ENCODE measurements around the gene SPOPL.
"Not testable (repeated sequence)": the region's sequence is repeated elsewhere in the genome, so short reads cannot be mapped to it uniquely, and the experiment has no call there.

Gene SPOPL

DNA sequence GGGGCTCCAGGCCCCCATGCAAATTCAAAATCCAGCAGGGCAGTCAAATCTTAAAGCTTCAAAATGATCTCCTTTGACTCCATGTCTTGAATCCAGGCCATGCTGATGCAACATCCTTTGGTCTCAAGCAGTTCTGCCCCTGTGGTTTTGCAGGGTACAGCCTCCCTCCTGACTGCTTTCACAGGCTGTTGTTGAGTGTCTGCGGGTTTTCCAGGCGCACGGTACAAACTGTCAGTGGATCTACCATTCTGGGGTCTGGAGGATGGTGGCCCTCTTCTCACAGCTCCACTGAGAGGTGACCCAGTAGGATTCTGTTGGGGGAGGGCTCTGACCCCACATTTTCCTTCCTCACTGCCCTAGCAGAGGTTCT lies 22.1 kb downstream of the SPOPL start:
- not testable (repeated sequence) for DNase-seq (ENCODE audit: low read depth in 3 of 3)

DNA sequence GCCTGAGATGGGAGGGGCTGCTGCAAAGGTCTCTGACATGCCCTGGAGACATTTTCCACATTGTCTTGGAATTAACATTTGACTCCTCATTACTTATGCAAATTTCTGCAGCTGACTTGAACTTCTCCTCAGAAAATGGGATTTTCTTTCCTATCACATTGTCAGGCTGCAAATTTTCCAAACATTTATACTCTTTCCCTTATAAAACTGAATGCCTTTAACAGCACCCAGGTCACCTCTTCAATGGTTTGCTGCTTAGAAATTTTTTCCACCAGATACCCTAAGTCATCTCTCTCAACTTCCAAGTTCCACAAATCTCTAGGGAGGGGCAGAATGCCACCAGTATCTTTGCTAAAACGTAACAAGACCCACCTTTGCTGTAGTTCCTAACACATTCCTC lies 22.8 kb downstream of the SPOPL start:
- not testable (repeated sequence) for DNase-seq (ENCODE audit: low read depth in 3 of 3)

DNA sequence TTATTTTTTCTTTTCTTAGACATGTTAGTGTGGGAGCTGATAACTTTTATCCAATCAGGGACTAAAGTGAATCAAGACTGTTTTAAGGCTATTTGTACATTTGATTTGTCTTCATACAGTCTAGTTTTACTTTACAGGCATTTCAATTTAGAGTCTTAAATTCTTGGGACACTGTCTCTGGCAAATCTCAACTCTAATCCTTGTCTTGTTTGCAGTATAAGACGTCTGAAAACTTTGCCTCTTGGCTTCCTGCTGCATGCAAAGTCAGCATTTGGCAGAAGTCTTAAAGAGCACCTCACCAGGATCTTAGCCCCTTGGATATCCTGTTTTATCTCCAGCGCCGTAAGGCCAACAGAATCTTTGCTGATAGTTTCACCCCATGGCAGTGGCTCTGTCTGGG lies 30.3 kb downstream of the SPOPL start:
- DNase-seq (ENCODE audit: low read depth in 3 of 3) = no peak

DNA sequence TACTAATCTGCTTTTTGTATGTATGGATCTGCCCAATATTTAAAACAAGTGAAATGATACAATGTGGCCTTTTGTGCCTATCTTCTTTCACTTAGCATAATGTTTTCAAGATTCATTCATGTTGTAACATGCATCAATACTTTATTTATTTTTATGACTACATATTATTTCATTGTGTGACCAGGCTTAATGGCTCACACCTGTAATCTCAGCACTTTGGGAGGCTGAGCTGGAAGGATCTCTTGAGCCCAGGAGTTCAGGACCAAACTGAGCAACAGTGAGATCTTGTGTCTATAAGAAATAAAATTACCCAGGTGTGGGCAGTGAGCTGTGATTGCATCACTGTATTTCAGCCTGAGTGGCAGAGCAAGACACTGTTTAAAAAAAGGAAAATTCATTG lies 33.2 kb downstream of the SPOPL start:
- no peak for DNase-seq (ENCODE audit: low read depth in 3 of 3)

DNA sequence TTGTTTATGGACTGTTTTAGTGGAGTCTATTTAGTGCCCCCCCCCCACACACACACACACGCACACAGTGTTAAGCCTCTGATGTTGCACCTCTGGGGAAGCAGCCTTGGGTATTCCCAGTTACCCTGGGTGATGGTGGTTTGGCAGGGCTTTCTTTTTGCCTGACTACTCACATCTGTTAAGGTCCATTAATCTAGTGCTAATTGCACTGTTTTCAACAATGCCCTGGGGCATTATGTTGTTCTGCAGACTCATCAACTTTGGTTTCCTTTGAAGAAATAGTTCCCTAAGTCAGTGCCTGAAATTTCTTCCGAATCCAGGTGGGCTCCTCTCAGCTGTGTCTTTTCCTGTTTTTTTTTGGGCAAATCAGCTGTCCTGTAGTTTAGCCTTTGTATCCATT lies 34.7 kb downstream of the SPOPL start:
- DNase-seq (ENCODE audit: low read depth in 3 of 3) = no peak

DNA sequence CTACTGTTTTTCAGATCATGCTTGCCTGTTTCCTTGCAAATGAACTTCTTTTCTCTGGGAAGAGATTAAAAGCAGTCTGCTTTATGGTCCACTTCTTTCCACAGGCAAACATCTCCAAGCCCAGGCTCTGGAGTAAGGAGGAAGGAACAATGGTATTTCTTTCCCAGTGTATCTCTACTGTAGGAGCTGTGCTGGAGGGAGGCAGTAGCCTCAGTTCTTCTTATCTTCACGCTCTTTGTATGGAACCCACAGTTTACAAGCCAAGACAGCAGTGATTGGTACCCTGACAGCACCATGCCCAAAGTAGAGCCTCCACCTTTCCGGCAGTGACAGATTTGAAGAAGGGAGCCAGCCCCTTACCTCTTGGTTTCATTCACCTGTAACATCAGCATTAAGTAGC lies 35.2 kb downstream of the SPOPL start:
- no peak for DNase-seq (ENCODE audit: low read depth in 3 of 3)

DNA sequence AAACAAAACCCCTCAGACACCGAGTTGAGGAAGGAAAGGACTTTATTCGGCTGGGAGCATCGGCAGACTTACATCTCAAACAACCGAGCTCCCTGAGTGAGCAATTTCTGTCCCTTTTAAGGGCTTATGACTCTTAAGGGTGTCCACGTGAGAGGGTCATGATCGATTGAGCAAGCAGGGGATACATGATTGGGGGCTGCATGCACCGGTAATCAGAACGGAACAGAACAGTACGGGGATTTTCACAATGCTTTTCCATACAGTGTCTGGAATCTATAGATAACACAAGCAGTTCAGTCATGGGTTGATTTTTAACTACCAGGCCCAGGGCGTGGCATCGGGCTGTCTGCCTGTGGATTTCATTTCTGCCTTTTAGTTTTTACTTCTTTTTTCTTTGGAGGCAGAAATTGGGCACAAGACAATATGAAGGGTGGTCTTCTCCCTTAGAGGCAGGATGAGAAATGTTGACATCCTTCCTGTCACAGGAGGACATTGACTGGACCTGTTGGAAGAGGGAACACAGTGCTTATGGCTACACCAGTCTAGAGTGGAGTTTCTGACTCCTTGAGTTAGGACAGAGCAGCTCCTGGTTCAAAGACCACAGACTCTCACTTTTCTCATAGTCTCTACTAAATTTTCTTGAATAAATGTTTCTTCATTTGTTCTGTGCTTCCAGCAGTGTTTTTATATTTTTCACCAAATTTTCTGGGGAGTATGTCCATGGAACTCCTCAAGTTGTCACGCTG lies 35.8 kb downstream of the SPOPL start:
- no peak for DNase-seq (ENCODE audit: low read depth in 3 of 3)

DNA sequence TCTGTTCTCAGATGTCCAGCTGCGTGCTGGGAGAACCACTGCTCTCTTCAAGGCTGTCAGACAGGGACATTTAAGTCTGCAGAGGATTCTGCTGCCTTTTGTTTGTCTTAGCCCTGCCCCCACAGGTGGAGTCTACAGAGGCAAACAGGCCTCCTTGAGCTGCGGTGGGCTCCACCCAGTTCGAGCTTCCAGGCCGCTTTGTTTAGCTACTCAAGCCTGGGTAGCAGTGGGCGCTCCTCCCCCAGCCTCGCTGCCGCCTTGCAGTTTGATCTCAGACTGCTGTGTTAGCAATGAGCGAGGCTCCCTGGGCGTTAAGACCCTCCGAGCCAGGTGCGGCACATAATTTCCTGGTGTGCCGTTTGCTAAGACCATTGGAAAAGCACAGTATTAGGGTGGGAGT lies 42.6 kb downstream of the SPOPL start:
- DNase-seq (ENCODE audit: low read depth in 3 of 3) = not testable (repeated sequence)

DNA sequence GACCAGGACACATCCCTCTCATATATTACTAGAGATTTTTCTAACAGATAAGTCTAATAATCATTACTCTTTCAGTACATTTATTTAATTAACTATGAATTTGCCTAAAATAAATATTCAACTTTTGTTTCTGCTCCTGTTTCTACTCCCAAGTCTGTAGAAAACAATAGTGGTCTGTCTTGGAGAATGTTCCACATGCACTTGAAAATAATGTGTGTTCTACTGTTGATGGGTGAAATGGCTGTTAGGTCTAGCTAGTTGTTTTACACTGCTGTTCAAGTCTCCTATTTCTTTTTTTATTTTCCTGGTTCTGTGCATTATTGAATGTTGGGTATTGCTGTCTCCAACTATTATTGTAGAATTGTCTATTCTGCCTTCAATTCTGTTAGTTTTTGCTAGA lies 47.2 kb downstream of the SPOPL start:
- no peak for DNase-seq (ENCODE audit: low read depth in 3 of 3)

DNA sequence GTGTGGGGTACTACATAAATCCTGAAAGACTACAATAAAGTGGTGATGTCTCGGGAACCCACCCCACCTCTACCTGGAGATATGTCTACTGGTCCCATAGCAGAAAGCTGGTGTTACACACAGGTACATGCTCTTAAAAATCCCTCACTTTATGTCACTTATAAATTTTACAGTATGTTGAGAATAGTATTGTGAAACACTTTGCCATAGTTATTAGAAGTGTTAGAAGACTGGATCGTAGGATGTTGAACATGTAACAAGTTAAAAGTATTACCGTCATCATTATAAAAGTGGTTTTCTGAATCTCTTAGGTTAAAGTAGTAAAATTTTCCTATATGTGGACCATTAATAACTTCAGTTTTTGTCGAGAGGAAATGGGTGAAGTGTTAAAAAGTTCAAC lies 48.6 kb downstream of the SPOPL start:
- DNase-seq (ENCODE audit: low read depth in 3 of 3) = no peak

DNA sequence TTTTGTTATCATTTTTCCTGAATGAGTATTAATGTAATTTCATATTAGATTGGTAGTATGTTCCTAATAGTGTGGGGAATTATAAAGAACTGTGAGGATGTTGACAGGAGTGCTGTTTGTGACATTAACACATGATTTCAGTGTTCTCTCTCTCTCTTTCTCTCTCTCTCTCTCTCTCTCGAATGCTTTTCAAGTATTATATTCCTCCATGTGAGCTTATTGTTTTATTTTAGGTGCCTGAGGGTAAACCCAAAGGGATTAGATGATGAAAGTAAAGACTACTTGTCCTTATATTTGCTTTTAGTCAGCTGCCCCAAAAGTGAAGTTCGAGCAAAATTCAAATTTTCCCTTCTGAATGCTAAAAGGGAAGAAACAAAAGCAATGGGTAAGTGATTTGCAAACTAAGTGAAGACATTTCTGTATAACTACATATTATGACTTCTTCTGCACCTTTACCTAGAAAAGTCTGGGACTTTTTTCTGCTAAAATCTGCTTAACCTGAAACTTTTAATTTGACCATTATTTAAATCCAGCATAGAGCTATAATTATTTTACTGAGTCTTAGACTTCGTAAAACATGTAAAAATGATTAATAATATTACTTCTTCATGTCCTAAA lies 49.2 kb downstream of the SPOPL start:
- DNase-seq (ENCODE audit: low read depth in 3 of 3) = no peak

DNA sequence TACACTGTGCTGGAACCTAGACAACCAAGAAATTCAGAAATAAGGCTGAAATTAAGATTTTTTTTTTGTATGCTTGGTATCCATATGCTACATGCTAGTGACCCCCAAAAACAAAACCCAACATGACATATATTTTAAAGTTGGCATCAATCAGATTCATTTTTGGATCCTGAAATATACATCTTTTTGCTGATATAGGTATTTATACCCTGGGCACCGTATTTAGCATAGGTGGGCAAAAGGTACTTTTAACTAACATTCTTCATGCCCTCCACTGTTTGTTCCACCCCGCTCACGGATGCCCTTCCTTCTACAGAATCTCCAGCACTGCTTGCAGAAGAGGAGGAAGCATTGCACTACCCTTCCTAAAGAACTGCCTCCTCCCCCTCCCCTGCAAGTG lies 52.6 kb downstream of the SPOPL start:
- no peak for DNase-seq (ENCODE audit: low read depth in 3 of 3)

DNA sequence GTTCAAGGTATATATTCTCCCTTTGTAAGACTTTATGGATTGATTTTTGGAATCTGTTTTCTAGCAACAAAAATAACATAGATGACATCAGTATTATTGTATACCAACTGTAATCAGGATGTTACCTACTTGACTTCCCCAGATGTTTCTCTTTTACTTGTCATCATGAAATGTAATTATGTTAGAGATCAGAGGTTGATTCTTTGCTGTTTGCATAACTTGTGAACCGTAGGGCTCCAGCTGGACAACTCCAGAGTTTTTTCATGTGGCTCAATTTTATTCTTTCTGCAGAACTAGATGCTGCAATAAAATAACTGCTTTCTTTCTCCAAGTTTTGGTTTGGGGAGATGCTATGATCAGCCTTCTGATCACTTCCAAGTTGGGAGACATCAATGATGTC lies 58.1 kb downstream of the SPOPL start:
- DNase-seq (ENCODE audit: low read depth in 3 of 3) = no peak

DNA sequence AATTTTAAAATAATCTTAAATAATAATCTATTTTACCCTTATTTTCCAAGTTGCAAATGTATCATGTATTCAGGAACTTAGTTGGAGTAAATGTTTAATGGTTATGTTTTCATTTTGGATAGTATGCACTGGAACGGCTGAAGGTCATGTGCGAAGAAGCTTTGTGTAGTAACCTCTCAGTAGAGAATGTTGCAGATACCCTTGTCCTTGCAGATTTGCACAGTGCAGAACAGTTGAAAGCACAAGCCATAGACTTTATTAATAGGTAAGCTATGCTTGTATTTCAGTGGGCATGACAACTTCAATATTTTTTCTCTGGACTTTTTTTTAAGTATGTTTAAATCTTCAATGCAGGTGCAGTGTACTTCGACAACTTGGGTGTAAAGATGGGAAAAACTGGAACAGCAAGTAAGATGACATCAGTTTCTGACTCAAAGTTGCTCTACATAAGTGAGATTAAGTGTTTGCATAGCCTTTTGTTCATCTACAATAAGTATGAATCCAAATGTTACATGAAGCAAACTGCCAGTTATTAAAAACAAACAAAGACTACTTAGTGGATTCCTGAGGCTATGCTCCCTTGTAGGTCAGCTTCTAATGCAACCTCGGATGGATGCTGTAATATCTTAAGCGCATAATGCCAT lies 63.1 kb downstream of the SPOPL start:
- DNase-seq (ENCODE audit: low read depth in 3 of 3) = no peak

DNA sequence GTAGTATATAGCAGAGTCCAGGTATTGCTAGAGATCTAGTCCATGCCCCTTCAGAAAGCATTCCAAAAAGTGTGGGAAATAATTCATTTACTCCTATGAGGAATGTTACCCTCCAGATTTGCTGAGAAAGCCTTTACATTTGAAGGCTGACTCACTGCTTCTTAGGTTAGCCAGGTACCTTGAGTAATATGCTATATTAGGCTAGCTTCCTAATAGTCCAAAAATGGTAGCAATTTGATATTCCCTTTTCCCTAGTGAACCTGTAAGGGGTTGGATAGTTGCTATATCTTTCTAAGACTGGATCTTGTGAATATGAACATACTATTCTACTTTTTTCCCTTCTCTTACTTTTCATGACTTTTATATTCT lies 63.6 kb downstream of the SPOPL start:
- no peak for DNase-seq (ENCODE audit: low read depth in 3 of 3)

DNA sequence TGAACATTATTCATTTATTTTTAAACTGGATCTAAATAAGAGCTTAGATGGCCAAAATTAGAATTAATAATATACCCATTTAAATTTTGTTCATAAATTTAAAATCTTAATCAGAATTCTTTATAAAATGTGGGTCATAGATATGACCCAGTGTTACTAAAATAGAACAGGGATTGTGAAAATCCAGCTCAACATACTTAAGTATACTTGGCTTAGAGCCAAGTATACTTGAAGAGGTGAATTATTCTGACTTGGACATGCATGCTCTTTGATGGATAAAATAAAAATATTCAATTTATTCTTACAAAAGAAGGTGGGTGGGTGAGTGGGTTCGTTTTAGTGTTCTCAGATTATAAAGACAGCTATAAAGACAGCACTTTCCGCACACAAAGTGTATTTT lies 70.7 kb downstream of the SPOPL start:
- no peak for DNase-seq (ENCODE audit: low read depth in 3 of 3)

DNA sequence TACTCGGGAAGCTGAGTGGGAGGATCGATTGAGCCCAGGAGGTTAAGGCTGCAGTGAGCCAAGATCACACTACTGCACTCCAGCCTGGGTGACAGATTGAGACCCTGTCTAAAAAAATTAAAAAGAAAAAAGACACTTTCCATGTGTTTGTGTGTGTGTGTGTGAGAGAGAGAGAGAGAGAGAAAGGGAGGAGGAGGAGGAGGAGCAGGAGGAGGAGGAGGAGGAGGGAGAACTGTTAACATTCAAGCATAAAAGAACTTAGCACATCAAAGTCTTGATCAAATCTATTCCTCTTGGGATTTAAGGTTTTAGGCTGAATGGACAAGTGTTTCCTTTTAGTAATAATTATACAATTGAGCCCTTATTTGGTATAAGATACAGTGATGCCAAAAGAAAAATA lies 75.5 kb downstream of the SPOPL start:
- DNase-seq (ENCODE audit: low read depth in 3 of 3) = no peak

DNA sequence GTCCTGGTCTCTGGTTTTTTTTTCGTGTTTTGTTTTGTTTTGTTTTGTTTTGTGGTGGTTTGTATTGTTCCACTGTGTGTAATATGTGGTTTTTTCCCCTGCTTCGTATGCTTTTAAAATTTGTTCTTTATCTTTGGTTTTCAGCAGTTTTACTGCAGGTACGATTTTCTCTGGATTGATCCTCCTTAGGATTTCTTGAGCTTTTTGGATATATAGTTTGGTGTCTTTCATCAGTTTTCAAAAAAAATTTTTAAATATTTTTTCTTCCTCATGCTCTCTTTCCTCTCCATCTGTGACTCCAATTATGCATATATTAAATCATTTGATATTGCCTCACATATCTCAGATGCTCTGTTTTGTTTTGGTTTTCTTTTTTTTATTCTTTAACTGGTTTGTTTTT lies 78.0 kb downstream of the SPOPL start:
- DNase-seq (ENCODE audit: low read depth in 3 of 3) = no peak

DNA sequence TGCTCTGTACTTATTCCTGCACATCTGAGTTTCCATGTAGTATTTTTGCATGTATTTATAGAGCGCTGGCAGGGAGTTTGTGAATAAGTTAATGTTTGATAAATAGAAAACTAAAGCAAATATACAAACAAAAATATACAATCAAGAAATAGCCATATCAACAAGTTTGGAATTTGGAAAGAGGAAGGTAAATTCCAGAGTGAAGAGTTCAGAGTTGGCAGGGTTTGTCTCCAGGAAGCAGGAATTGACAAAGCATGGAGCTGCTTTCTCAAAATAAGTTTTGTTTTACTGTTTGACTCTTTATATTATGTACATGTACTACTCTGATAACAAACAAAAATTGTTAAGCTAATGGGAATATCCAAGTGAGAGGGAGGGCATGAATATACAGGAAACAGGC lies 80.3 kb downstream of the SPOPL start:
- no peak for DNase-seq (ENCODE audit: low read depth in 3 of 3)

DNA sequence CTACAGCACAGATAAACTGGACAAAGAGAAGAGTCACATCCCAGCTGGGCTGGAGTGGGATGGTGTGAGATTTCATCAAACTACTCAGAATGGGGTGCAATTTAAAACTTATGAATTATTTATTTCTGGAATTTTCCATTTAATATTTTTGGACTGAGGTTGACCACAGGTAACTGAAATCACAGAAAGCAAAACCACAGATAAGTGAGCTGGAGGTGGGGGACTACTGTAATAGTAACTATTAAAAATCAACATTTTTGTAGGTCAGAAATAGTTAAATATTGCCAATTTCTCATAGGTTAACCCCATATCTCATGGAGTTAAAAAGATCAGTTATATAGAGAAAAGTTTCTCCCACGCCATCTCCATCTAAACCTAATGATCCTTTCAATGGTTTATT lies 88.1 kb downstream of the SPOPL start:
- no peak for DNase-seq (ENCODE audit: low read depth in 3 of 3)

DNA sequence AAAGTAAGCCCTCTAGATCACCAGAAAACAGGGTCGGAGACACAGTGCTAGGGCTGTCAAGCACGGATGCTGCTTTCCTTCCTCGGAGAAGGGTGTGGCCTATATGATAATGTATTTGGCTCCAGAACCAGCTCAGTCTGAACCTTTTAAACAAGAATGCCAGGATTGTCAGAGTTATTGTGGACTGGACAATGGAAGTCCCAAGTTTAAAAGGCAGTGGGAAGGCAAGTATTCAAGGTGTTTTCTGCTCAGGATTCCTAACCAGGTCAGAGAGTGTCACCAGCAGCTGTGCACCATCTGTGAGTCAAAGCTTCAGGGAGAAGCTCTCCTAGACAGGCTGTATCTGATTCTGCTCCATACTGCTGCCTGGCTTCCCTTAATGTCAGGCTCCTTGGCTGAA lies 94.8 kb downstream of the SPOPL start:
- DNase-seq (ENCODE audit: low read depth in 3 of 3) = no peak

DNA sequence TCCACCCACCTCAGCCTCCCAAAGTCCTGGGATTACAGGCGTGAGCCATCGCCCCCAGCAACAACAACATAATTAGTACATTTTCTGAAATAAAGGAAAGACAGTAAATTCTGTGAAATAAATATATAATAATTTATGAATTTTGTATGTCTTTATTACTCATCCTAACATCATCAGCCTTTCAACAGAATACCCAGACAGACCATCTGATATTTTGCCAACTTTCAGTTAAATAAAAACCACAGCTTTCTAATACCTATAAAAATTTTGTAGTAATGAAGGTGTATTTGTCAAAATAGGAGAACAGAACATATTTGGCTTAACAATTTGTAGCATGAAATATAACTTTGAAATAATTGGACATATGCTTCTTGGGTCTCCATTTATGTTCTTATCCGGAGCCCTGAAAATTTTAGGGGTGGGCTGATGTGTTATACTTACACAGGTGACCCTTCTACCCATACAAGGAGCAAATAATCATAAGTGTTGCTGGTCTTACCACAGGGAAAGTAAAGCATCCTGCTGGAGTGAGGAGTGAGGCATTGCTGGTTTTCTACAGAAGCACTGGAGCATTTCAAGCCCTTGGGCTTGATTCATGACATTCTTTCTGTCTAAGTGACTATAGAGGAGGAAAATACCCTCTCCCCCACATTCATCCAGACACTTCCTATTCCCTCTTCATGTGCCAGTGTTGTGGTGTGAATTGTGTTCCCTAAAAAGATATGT lies 99.3 kb downstream of the SPOPL start:
- no peak for DNase-seq (ENCODE audit: low read depth in 3 of 3)
